SW 1271 (cell line): ENCODE data around the gene GNAT1.

Experiments
- DNase-seq, 2 experiments: peaks; one replicate each; lab custom pipeline; 2025; lab: John Stamatoyannopoulos, UW

GNAT1 gene

DNA sequence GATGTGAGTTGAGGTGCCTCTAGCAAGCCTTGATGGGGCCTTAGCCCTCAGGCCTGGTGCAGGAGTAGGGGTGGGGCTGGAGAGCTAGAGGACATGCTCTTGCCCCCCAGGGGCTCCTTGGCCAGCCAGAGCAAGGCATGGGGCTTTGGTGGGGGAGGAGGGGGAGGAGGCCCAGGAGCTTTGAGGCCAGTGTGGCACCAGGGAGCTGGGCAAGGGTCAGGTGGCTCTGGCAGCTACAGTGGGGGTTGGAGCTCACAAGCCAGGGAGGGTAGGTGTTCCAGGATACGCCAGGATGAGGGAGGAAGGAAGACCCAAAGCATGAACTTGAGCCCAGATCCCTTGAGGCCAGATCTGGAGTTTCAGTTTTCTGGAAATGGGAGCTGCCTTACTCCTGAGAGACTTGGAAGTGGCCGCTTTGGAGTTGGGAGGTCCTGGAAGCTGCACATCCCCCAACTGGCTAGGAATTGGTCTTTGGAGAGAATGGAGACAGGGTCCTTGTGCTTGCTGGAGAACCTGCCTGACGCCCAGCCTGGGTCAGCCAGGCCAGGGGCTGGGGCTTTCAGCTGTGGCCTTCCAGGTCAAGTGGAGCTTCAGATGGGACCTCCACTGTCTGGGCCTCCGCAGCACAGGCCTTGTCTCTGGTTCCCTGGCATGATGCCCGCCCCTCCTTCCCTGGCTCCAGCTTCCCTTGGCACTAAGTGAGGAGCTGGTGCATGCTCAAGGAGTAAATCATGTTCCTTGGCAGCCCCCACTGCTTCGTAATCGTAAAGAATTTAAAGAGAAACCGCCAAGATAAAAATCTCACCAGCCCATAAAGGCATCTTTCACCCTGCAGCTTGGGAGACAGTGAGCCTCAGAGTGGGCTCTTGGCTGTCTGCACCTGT, 27.6 kb upstream of the GNAT1 start:
- no peak for DNase-seq

DNA sequence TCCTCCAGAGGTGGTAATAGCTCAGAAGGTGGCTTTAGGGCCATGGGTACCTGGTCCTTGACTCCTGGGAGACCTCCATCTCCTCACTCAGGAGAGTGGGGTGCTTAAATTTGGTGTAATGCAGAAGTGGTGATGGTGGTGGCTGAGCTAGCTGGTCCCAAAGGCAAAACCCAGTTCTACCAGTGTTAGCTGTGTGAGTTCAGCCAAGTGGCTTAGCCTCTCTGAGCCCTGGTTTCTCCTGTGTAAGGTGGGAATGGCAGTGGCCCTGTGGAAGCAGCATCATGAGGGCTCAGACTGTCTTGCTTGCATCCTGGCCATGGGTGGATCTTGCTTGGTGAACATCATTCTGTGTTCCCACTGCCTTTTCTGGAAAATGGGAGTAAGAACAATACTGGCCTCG, 26.9 kb upstream of the GNAT1 start:
- DNase-seq: no peak

DNA sequence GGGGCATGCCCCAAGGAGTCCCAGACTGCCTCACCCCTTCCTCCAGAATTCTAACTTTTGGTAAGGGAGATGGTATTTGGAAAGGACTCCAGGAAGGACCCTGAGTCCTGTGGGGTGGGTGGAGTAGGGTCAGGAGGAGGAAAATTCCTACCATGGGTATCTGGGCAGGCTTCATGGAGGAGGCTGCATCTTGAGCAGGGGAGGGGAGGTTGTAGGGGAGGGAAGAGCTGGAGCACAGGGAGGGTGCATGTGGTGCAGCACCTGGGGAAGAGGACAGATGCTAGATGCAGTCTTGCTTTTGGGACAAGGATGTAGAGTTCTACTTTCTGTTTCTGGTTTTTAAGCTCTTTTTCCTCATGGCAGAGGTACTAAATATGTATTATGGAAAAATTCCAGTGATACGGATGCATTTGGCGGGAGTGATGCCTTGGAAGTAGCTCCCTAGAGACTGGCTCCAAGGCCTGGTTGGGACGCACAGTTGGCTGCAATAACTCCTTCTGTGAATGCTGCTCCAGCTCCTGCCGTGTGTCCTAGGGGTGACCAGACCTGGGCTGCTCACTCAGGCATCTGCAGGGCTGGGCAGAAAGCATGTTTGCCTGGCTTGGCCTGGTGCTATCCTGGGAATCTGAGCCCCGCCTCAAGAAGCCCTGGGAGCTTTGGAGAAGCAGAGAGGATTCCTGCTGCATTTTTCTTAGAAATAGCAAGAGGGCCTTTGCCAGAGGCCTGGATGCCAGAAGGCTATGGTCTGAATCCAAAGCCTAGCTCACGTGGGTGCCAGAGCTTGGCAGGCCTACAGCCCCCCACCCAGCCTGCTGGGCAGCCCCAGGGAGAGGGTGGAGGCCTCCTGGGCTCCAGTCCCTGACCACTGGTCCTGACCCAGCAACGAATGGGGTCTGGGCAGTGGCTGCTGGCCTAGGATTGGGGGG, 26.2 kb upstream of the GNAT1 start:
- no peak for DNase-seq

DNA sequence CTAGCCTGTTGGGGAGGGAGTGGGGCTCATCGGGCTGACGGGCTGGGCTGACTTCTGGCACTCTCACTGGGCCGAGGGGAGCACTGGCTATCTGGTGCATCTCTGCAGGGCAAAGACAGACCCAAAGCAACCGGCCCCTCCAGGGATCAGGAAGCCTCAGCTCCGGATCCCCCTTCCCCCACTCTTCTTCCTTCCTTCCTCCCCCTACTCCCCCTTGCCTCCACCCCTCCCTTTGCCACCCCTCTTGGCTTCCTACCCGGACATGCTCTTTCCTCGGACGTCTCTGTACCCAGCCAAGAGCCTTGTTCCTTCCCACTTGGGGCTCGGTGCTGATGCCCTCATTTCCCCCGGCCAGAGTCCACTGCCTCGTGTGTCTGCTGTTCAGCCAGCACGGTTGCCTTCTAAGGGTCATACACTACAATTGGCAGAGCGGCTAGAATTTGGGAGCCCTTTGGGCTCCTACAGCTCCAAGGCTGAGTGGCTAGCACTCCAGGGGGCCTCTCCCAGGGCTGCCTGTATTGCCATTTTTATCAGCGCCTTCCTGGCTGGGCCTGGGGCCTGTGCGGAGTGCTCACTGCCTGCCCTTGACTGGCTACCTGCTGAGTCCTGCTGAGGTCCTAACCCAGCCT, 25.4 kb upstream of the GNAT1 start:
- DNase-seq: no peak

DNA sequence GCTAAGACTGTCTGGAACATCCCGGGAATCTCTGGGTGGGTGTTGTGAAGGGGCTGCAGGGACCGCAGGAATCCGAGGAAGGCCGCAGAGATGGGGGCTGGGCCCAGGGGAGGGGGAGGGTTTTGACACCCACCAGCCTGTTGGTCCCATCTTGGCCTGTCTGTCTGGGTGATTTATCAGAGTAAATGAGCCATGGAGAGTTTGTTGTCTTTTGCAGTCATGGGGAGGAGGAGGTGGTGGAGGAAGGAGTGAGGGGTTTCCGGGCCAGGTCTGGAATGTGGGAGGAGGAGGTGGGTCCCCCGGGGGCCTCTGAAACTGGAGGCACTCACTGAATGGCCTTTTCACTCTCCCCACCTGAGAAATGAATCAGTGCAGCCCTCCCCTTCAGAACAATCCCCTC, 24.8 kb upstream of the GNAT1 start:
- DNase-seq: no peak

DNA sequence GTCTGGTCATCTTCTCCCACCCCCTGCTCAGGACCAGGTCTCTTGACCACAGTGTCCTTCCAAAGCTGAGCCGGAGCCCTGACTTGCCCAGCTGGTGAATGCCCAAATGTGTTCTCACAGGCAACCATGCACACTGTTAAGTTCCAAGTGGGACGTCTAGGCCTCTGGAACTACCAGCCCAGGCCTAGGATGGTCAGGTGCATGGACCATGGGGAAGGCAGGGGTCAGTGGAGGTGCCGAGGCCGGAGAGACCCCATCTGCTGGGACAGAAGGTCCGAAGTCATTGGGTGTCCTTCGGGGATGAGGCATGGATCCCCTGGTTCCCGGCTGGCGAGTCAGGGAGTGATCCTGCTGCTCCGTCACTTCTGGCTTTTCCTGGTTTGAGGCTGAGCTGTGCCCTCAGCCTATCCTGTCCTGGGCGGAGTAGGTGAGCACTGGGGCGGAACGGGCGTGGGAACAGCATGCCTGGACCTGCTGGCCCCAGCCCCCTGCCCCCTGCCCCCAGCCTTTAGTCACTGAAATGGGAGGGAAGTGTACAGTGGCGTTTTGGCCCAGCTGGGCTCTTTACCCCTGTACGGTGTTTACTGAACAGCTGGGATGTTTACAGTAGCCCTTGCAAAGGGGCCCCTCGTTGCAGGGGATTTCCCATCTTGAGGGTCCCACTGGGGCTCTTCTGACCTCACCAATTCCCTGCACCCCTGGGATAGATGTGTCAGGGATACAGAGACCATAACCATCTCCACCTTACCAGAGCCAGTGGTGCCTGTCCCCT, 24.2 kb upstream of the GNAT1 start:
- DNase-seq: no peak

DNA sequence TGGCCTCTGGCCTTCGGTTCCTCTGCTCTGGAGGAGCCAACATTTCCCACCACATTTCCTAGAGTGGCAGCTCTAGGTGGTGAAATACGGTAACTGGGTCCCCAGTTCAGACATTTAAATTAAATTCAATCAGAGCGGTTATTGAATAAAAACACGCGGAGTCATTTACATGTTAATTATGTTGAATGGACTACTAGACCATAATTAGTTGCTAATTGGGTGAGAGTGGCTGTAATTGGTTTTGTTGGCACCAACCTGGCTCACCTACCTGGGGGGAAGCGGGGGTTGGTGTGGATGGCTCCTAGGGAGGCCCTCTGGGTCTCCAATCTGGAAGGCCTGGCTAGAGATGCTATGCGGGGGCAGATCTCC, 23.6 kb upstream of the GNAT1 start:
- no peak for DNase-seq

DNA sequence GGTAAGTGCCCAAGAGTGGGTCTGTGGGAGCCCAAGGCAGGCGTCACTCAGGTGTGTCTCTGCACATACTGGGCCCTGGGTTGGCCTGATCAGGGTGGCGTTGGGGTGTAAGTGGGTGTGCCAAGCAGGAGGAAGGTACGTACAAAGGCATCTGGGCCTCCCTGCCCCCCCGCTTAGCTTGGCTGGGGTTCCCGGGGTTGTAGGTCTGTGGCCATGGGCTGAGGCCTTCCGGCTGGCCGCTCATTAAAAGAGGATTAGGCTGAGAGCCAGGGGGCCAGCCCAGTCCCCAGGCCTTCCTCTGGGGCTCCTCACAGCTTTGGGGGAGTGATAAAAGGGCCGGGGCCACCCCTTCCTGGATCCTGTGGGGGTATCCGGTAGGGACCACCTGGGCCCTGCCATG, 23.0 kb upstream of the GNAT1 start:
- DNase-seq: no peak

DNA sequence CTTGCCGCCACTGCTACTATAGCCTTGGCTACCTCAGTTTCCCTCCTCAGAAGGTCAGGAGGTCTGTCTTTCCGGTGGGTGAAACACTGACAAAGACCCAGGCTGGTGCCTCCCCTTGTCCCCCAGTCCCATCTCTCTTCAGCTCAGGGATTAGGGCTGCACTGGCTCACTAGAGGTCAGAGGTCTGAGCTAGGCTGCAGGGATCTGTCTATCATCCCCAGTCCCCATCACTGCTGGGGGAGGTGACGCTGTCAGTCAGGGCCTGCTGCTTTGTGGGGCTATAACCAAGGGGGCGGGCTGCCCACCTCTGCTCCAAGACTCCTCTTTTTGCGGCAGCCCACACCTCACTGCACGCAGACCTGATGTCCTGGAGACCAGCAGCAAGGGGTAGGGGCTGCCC, 22.6 kb upstream of the GNAT1 start:
- no peak for DNase-seq

DNA sequence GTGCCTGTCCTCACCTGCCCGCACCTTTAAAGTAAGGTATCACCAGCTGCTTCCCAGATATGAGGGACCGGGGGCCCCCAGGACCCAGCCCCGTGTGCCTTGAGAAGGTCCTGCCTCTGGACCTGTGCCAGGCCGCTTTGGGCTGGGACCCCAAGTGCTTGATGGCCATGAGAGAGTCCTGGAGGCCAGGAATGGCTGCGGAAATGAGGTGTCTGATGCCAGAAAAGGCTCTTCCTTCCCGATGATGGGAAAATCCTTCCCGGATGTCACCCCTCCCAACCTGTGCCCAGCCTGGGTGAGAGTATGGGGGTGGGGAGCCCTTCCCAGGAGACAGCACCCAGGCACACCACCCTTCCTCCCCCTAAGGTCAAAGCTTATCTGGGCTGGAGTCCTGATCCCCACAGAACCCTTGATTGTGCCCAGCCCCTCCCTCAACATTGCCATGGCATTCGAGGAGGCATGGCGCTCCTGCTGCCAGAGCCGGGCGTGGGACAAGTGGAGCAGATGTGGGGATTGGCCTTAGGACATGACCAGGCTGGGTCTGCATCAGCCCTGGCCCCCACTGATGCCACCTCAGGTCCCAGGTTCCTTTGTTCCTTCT, 22.1 kb upstream of the GNAT1 start:
- no peak for DNase-seq

DNA sequence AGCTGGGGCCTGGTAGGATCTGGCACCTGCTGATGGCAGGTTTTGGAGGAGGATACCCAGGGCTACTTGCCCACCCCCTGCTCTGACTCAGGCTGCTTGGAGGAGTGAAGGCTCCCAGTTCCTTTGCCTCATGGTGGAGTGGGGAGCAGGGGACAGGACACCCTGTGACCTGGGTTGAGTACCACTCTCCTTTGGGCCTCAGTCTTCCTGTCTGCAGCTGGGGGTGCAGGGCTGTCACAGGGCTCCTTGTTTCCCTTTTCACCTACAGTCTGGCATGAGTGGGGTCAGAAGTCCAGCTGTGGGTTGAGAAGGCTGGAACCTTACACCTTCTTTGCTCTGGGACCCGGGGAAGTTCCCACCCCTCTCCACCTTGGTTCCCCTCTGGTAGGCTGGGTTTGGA, 21.6 kb upstream of the GNAT1 start:
- no peak for DNase-seq

DNA sequence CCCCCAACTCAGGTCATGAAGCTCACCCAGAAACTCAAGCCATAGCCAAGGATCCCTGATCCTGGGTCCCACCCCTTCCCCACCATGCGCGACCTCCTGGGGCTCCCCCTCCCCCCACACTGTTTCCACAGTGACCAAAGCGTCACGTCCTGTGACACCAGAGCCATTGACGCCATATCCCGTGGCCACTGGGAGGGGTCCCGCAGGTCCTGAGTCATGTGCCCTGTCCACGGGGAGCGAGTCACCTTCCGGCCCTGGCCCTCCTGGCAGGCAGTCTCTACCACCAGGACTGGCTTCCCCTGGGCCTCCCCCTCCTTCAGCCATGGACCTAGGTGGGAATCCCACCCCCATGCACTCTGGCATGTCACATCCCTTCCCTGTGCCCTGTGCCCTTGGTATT, 20.7 kb upstream of the GNAT1 start:
- peak in 1 of 2 experiments; percentile 17 for DNase-seq

DNA sequence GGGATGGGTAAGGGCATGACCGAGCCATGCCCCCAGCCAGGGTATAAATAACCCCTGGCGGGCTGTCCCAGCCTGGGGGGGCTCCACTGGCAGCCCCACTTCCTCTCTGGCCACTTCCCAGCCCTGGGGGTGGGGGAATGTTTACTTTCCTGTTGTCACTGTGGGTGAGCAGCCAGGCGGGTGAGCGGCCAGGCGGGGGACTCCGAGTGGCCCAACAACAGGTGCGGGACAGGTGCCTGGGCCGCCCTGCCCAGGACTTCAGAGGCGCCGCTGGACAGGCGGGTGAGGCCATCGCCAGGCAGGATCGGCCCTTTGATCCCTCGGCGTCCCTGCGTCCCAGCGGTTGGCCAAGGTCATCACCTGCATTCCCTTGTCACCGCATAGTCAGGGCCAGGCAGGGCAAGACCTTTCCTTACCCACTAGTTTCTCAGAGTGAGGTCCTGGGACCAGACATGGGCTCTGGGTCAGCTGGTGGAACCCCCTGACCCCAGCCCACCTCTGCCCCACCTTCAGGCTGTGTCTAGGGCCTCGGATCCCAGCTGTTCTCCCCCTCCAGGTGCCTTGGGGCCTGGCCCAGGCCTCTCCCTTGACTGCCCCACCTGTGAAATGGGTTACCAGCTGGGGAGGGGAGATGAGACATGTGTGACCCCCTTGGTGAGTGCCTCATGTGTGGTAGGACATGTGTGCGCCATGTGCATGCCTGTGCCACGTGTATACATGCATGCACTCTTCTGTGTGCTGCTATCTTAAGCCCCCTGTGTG, 19.7 kb upstream of the GNAT1 start:
- DNase-seq: no peak

DNA sequence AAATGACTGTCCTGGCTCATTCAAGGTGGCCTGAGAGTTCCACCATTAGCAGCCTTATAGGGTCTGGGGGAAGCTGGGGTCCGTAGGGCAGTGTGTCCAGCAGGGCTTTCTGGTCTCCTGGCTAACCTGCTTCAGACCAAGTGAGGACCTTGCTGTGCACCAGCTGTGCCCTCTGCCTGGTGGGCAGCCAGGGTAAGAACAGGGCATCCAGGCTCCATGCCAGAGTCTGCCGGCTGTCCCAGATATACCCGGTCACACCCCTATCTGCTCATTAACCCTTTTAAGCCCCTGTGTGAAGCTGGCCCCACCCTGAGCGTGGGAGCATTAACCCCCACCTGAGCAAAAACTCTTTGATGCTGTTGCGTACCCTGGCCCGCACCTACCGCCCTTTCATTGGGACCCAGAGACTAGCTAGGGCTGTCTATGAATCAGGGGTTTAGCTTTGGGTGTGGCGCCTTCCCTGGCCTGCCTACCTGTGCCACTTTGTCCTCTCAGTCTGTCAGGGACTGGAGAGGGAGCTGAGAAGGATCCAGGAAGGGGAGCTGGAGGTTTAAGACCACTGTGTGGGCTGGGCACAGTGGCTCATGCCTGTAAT, 18.7 kb upstream of the GNAT1 start:
- no peak for DNase-seq

DNA sequence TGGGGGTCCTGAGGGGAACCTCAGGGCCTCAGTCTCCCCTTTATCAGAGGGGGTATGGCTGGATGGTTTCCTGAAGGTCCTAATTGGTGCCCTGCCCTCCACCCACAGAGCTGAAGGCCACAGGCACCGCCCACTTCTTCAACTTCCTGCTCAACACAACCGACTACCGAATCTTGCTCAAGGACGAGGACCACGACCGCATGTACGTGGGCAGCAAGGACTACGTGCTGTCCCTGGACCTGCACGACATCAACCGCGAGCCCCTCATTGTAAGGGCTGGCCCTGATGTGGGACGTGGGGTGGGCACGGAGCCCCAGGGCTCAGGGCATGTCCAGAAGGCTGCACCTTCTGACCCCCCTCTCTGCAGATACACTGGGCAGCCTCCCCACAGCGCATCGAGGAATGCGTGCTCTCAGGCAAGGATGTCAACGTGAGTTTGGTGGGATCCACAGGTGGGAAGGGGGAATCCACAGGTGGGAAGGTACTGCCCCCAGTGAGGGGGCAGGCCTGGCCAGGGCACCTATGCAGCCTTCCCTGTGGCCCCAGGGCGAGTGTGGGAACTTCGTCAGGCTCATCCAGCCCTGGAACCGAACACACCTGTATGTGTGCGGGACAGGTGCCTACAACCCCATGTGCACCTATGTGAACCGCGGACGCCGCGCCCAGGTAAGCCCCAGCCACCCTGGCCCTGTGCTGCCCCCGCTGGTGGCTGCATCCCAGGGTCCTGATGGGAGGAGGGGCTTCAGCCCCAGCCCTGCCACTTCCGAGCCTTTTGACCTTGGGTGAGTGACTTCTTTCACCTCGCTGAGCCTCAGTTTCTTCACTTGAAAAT, 17.5 kb upstream of the GNAT1 start:
- no peak for DNase-seq

DNA sequence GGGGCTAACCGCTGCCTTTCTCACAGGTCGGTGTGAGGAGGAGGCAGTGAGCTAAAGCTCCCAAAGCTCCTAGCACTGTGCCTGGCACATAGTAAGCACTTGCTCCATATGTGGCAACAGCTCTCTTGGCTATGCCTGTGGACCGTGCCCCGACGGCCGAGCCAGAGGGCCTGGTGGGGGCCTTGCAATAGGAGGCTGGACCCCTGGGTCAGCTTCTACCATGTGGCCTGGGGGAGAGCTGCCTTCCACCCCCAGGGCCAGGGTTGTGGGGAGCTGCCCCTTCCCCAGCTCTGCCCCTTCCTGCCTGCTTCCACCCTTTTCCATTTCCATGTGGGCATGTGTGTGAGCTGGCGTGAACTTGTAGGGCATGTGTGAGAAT, 16.9 kb upstream of the GNAT1 start:
- no peak for DNase-seq

DNA sequence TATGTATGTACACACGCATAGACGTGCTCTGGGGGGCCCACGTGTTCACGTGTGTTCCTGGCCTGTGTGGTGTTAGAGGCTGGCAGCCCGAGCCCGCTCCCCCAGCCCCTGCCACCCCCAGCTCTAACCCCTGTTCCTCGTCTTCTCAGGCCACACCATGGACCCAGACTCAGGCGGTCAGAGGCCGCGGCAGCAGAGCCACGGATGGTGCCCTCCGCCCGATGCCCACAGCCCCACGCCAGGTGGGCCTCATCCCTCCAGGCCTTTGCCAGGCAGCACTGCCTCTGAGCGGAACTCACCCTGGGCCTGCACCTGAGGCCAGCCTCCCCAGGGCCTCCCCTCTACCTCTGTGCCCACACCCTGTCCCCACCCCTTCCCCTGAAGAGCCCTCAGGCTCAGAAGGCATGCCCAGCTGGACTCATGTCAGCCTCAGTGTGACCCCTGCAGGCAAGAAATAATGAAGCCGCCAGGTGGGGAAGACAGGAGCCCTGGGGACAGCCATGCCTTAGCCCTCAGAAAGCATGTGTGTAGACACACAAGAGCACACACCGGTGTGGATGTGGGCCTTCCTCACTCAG, 16.4 kb upstream of the GNAT1 start:
- DNase-seq: no peak

DNA sequence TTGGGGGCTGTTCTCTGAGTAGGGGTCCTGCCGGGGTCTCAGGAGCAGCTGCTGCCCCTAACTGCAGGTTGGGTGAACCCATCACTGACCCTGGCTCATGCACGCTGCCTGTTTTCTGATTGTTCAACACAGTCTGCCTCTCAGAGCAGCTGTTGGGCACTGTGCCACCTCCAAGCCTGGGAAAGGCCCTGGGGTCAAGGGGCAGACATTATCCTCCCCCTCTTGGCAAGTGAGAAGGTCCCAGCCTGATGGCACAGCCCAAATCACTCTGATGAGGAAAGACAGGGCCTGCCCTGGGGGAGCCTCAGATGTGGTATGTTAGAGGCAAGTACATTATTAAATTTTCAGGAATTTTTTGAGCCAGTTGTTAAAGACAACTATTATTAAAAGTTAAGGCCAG, 14.1 kb upstream of the GNAT1 start:
- DNase-seq: no peak

DNA sequence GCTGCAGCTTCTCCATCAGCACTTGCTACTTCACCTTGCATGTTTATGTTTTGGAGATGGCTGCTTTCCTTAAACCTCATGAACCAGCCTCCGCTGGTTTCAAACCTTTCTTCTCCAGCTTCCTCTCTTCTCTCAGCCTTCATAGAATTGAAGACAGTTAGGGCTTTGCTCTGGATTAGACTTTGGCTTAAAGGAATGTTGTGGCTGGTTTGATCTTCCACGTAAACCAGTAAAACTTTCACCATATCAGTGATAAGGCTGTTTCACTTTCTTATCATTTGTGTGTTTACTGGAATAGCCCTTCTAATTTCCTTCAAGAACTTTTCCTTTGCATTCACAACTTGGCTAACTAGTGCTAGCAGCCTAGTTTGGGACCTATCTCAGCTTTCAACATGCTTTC, 11.7 kb upstream of the GNAT1 start:
- no peak for DNase-seq
